ENCODE results near the gene CCDC12.

Gene CCDC12

DNA sequence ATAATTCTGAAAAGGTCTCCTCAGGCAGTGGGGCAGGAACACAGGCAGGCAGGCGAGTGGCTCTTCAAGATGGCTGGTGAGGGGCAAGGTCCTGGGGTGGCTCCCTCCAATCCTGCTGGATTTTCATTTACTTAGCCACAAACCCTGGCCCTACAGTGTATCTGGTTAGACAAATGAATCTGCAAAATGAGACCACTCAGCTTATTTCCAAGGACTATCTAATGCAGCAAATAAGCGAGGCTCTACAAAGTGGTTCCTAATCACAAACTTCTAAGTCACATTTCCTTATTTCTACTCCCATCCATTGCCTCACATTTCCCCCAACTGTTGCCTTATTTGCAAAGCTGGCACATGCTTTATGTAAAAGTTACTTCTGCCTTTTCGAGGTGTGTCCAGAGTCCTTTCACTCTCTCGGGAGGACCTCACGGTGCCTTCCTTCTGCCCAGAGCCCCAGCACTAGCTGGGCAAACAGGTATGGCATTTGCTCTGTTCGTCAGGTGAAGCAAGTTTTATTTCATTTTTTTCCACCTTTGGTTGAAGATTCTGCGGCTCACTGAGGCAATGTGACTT, 40.5 kb downstream of the CCDC12 start:
- no peak for DNase-seq (ENCODE audit: low read depth)

DNA sequence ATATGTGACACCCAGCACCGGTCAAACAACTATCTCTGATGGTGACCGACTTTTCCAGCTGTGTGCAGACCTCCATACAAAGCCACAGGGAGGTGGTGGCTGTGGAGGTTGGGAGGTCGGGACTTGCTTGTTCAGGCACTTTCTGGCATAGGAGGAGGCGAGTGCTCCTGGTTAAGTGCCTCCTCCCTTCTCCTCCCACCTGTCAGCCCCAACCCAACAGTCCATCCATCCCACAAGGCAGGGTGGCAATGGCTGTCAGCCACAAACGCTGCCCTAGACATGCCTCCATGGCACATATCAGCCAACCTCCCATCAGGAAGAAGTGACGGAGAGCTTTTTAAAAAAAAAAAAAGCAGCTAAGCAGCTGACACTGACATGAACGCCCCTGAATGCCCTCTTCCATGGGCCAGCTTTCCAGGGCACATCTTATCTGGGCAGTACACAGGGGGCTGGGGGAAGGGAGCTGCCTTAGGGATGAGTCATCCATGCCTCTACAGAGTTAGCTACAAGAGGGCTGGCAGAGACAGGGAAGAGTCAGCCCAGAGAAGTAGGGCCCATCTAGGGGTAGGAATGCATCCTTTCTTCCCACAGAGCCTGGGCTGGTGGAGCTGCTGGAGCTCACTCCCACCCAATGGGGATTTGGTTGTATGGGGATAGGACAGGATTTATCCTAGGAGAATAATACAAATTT, 41.2 kb downstream of the CCDC12 start:
- no peak for DNase-seq (ENCODE audit: low read depth)

DNA sequence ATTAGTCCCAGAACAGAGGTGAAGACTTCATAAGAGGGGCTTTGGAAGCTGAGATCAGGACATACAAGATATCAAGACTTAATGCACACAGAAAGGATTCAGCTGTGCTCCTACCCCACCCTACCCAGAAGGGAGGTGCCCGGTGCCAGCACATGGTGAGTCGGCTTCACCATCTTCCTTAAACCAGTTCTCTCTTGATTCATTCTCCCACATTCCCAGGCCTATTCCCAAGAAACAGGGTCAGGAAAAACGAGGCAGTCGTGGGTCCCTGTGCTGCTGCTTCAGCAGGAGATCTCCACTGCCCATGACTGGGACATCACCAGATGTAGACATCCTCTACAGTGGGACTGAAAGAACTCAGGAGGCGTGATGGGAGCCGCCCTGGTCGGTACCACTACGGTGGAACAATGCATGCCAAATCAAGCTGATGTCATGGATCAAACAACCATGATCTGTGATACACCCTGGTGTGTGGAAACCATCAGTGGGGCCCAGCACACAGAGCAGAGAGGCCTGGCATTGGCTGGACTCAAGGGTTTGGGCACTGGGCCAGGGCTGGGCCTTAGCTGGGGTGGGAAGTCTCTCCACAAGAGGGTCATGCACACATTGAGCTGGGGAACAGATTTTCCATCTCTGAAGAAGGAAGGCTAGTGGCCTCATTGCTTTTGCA, 41.9 kb downstream of the CCDC12 start:
- DNase-seq (ENCODE audit: low read depth): no peak

DNA sequence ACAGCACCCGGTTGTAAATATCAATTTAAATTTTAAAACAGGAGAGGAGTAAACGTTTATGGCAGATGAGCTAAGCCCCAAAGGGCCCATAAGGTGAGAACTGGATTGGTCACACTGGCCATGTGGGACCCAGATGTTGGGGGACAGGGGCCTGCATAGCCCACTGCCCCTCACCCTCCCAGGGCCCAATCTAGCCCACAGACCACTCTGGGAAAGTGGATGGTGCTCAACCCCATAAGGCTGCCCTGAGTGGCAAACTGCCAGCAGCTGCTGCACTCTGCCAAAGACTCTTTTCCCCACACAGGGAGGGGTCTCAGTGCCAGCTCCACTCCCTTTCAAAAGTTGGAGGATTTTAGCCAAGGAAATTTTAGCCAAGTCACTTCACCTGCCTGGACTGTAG, 42.5 kb downstream of the CCDC12 start:
- DNase-seq (ENCODE audit: low read depth): no peak

DNA sequence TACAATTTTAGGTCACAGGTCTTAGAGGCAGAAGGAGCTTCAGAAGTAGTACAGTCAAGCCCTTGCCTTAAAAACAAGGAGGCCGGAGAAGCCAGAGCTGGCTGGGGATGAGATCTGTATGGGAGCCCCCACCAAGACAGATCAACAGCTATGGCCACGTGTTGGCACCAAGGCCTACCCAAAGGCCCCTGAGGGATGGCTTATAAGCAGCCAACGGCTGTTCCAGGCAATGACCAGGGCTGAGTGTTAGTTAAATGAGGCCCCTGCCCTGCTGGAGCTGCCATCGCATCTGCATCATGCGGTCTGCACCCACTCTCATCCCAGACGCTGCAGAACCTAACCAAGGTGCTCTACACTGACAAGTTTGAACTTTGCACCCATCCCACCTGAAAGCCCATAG, 43.3 kb downstream of the CCDC12 start:
- no peak for DNase-seq (ENCODE audit: low read depth)

DNA sequence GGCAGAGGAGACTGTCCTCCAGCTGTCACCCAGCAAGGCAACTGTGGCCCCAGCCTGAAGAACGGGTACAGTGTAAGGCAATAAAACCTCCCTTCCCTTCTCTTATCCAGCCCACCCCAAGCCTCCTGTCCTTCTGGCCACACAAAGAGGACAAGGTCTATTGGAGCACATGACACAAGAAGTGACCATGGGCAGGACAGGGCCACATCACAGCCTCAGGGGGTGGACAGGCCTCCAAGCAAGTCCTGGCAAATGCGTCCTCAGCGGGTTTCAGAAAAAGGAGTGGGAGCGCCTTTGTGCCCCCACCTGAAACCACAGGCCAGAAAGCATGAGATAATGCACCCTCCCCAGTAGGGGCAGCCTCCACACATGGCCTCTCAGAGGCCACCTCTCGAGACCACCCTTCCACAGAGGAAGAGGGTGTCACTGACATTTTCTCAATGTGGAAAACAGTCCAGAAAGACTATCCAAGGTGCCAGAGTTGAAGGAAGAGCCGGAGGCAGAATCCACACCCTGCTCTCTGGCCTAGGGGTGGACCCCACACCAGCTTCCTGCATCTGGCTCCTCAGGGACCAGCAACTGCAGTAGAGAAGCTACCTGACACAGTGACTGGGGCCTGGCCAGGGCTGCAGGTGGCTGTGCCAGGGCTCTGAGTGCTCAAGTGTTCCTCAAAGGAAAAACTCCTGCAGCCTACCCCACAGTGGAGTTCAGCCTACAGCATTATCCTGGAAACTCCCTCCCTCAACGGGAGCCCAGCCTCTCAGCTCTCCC, 43.9 kb downstream of the CCDC12 start:
- no peak for DNase-seq (ENCODE audit: low read depth)

DNA sequence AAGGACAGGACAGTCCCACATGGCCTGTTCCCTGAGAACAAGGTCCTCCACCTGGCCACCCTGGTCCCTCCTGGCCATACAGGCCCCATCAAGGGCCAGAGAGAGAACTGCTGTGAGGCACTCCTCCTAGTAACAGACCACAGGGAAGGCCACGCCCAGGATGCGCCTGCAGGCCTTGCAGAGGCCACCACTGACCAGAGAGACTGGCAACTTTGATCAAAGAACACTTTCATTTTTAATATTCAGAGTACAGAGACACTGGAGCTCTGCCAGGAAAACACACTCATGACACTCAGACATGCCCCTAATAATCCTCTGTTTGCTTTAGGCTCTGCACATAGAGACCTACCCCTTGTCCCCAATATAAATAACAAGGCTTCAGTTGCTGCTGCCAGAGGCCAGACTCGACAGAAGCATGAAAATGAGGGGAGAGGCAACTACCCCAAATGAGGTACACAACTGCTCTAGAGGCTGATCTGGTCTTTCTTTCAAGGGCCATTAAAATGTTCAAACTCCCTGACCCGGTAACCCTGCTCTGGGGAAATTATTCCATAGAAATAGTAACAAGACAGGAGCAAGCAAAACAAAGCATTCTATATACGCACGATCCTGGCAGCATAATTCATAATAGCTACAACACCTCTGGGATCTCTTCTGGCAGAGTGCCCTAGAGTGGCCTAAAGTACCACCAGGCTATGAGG, 44.8 kb downstream of the CCDC12 start:
- DNase-seq (ENCODE audit: low read depth): no peak

DNA sequence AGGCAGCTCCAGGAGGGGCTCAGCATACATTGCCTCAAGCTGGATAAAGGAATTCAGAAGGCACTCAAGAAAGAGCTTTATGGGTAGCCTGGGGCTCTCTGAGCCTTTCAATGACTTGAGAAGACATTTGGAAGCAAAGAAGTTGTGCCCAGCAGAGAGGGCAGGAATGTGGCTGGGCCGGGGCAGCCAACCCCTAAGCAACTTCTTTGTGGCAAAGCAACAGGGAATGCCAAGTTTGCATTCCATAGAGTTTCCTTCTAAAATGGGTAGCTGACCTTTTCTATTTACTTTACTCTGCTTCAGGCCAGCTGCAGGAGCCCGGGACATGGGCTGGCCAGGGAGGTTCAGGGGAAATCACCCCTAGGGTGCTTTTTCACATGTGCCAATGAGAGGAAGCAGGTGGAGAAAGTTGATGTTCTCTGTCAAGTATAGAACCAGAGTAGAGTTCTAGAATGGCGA, 45.6 kb downstream of the CCDC12 start:
- DNase-seq (ENCODE audit: low read depth): no peak

DNA sequence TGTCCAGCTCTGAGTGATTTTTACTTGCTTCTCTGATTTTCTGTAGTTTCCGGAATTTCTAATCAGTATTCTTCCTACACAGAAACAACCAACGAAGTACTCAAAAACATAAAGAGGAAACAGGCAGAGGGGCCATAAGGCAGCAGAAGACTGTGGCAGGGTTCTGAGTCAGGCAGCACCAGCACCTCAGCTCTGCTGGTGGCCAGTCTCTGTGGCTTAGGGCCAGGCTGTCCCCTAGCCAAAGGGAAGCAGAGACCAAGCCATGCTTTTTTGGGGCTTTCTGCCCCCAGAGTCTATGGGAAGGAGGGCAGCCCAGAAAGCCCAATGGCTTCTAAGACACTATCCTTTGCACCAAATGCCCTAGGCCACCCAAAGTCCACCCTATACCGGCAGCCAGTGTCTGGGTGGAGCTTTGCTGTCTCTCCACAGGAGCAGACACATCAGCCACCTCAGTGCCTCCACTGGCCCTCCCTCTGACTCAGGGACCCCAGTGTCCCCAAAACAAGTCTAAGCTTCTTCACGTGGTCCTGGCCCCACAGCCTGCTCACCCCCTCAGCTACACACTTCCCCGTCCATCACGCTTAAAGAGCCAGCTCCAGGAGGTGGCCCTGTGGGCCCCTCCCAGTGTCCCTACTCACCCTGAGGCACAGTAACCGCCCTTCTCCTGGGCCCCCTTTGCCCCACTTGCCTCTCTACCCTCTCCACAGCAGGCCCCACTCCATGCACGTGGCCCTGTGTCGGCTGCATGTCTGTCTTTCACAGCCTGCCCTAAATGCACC, 46.2 kb downstream of the CCDC12 start:
- no peak for DNase-seq (ENCODE audit: low read depth)

DNA sequence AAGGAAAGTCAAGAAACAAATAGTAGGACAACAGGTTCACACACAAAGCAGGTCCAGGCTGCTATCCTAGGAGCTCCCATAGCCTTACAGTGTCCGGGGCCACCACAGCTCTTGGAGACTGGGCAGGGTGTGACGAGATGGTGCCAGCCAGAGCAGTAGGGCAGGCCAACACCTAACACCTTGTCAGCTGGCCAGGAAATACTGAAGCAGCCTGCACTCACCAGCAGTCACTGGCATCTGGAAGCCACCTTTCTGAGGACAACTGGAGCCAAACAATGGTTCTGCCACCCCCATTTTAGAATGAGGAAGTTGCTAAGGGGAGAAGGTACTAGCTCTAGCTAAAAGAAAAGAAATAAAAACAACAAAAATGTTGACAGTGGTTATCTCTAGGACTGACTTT, 47.2 kb downstream of the CCDC12 start:
- DNase-seq (ENCODE audit: low read depth): no peak

DNA sequence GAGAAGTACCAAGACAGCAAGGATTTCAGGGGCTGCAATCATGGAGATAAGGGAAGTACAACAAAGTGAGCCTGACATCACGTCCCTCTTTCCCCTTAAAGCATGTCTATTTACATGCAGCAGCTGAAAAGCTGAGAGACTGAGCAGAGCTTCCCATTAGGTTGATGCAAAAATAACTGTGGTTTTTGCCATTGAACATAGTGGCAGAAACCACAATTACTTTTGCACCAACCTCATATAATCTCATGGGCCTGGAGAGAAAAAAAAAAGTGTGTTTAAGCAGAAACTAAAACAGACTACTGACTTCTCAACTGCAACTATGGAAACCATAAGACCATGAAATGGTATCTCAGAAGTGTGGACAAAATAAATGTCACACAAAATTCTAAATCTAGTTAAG, 48.3 kb downstream of the CCDC12 start:
- DNase-seq (ENCODE audit: low read depth): no peak

DNA sequence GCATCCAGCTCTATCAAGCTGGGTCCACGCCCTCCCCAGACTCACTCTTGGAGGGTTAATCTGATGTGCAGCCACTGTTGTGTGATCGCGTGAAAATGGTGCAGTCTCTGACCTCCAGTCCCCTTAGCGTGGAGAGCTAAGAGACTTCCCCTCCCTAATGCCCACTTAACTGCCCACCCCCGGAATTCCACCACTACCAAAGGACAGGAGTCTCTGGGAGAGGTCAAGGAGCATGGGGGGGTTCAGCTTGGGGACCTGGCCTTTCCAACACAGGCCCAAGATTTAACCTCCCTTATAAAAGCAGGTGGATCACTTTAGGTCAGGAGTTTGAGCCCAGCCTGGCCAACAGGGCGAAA, 48.8 kb downstream of the CCDC12 start:
- DNase-seq (ENCODE audit: low read depth): no peak

DNA sequence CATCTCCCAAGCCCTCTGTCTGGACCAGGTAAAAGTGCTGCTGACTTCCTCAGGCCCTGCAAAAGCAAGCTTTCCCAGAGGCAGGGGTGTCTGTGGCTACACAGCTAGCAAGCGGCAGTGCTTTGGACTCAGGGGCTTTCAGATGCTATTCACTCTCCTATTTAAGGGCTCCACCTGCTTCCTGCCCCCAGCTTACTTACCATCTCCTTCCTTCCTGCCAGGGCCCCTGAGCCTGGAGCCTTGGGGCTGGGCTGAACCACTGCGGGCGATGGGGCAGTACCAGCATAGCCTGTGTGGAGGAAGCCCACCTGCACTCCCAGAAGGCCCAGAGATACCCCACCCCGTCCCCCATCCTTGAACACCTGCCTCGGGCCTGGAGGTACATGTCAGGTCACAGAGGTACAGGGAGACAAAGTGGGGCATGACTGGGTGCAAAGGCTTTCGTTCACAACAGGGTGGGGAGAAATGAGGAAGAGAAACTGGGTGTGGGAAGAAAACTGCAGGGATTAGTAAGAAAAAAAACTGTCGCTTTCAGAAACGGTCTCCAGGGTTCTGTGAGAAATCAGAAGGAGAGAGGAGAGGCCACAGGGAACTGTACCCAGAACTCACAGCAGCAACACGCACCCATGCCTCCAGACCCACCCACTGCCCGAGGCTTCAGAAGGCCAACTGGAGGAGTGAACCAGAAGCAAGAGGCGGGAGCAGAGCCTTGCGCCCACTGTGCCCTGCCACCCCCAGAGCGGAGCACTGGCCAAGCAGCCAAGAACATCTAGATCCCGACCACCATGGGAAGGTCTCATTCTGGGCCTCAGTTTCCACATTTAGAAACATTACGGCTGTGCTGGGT, 49.5 kb downstream of the CCDC12 start:
- no peak for DNase-seq (ENCODE audit: low read depth)

DNA sequence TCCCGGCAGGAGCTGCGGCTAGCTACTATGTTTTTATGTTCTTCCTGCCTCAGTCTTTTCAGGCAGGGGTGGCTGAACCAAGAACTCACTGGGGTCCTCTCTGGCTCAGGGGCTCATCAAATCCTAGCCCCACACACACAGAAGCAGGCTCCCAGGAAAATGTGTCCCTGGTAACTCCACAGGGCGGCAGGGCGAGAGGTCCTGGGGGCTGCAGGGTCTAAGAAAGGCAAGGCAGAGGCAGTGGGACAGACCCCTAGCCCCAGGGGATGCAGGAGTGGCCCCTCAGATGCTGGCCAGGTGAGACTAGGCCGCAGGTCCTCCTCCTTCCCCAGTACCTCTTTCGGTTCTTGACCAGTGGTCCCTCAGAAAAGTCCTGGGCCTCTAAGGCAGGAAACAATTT, 50.1 kb downstream of the CCDC12 start:
- no peak for DNase-seq (ENCODE audit: low read depth)

DNA sequence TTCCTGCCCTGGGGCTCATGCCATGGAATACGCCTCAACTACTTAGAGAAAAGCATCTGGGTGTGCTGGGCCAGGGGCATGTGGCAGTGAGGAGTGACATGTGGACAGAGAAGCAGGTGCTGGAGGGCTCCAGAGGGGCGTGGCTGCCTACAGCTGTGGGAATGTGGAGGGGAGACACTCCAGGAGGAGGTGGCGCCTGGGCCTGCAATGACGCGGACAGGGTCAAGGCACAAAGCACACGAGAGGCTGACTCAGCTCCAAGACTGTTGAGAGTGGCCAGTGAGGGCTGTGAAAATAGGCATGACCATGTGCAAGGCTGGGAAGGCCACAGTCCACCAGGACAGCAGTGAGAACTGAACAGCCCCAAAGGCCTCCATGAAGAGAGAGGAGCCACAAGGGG, 50.5 kb downstream of the CCDC12 start:
- no peak for DNase-seq (ENCODE audit: low read depth)

DNA sequence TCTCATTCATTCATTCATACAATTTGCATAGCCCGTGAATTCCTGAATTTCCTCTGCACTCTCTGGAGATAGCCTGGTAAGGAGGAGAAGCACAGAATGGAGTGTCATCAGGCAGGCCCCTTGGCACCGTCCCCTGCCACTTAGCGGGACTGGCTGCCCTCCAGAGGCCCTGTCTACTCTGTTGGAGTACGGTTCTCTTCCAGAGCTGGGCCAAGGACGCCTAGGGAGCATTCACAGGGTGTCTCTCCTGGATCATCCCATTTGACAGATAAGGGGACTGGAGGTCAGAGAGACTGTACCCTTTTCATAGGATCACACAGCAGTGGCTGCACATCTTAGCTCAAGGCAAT, 51.0 kb downstream of the CCDC12 start:
- DNase-seq (ENCODE audit: low read depth): no peak

DNA sequence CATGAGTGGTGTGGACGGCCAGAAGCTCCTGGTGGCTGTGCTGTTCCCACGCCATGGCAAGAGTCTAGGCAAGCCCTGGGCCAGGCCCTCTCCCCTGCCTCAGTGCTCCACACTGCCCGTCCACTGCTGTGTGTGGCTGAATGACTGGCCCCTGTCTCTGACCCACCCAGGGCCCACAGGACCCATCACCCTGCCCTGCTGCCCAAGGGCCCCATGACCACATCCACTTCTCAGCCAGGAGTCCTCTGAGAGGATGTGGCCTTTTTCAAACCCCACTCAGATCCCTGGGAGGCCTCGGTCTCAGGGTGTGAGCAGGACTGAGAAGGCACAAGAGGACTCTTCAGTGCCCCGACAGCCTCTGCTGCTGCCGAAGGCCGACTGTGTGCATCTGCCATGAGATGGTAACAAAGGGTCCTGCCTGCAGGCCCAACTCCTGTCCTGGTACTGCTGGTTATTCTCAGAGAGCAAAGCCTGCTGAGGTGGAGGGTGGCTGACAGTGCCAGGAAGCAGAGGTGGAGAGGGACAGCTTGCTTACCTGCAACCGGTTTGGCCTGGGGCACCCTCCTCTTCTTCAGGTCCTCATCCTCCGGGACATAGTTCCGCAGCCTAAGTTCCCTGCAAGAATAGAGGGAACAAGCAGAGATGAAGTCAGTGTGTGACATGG, 51.5 kb downstream of the CCDC12 start:
- no peak for DNase-seq (ENCODE audit: low read depth)

DNA sequence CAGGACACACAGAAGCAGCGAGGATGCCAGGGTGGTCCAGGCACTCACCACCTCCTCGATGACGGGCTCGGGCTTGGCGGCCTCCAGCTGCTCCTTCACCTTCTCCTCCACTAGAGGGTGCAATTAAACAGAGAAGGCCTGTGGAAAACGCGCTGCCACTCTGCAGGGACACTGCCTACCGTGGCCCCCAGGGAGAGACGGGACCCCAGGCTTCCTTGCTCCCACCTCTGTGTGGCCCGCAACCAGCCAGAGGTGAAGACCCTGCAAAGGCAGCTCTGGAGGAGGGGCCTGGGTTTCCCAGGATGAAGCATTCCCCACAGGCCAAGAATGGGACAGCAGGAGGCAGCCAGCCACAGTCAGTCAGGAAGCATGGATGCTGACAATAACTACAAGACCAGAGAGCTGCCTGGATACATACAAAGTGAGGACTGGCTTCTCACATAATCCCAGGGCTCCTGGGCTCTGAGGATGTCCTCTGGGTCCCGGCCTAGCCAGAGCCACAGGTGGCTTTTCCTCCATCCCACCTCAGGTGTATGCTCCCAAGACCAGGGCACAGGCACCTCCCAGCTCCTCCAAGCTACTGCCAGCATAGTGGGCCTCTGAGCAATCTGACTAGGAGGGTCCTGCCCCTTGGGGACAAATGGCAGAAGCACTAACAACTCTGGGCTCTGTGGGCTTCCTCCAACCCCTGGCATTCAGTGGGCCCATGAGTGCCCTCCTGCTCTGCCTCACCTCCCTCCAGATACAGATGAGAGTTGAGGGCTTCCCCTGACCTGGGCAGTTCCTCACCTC, 52.8 kb downstream of the CCDC12 start:
- DNase-seq (ENCODE audit: low read depth): no peak

DNA sequence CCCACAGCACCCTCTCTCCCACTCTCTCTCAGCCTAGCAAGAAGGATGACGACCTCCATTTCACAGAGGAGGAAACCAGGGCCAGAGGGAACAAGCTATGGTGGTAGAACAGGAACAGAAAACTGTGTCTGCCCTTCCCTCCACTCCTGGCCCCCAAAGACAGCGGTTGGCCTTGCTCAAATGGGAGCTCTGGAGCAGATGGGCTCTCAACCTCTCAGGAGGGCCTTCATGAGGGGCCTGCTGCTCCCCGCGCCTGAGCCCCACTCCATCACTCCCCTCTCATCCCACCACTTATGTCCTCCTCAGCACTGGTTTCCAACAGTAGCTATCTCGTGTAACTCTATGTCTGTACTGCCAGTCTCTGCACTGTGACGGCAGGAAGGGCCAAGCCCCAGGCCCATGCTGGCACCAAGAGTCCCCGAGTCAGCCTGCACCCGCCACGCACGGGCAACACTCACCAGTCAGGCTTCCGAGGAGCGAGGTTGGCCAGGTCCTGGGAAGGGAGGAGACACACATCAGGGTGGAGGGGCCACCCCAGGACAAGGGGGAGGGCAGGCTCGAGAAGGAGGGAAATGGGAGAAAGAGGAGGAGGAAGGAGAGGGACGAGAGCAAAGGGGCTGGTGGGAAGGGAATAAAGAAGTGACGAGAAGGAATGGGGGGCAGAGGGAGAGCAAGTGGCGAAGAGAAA, 53.5 kb downstream of the CCDC12 start:
- no peak for DNase-seq (ENCODE audit: low read depth)

All from T follicular helper cell (primary cell).